H1 (cell line): Measurements from ENCODE around the gene AP5Z1.

Experiments used
- KDM5A ChIP-seq: fragments of 200-600 bp; IDR thresholded peaks from 2 replicates; pipeline ENCODE4 v1.7.1; 2012; ENCODE audit warnings: mild to moderate bottlenecking, low read length, inconsistent platforms, mixed read lengths
- POLR2AphosphoS5 ChIP-seq: IDR thresholded peaks from 2 replicates; pipeline ENCODE4 v1.6.1; 2011; ENCODE audit warnings: low read depth, low read length
- YY1 ChIP-seq: IDR thresholded peaks from 2 replicates; pipeline ENCODE4 v1.6.1; 2011; ENCODE audit warnings: low read depth, mild to moderate bottlenecking, low read length
- TF ChIP-seq, protein P1 (sequence below), 3 experiments: IDR thresholded peaks; 1 replicate in 2 of 3; 2 replicates in 1 of 3; pipeline versions ENCODE4 v1.5.1 to v1.6.1; 2011; ENCODE audit warnings: low read length in 3 of 3, mild to moderate bottlenecking in 3 of 3, inconsistent platforms in 2 of 3, low read depth in 1 of 3, moderate library complexity in 1 of 3; ENCODE audit not compliant: insufficient read depth in 1 of 3; ENCODE audit errors: control extremely low read depth in 1 of 3

DNA sequence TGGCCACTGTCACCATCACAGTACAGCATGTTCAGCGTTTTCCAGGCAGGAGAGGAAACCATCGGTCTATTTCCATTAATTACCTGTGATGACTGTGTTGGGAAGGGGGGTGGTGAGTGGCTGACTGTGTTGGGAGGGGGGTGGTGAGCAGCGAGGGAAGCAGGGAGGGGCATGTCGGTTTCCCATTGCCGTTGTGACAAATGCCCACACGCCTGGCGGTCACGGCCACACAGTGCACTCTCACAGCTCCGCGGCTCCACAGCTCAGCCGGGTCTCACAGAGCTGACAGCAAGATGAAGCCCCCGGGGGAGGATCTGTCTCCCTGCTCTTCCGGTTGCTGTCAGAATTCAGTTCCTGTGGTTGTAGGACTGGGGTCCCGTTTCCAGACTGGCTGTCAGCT is 39.0 kb downstream of the AP5Z1 start:
- TF ChIP-seq POLR2AphosphoS5 (no peak), YY1 (no peak), KDM5A (no peak)
- TF ChIP-seq, protein P1, sequence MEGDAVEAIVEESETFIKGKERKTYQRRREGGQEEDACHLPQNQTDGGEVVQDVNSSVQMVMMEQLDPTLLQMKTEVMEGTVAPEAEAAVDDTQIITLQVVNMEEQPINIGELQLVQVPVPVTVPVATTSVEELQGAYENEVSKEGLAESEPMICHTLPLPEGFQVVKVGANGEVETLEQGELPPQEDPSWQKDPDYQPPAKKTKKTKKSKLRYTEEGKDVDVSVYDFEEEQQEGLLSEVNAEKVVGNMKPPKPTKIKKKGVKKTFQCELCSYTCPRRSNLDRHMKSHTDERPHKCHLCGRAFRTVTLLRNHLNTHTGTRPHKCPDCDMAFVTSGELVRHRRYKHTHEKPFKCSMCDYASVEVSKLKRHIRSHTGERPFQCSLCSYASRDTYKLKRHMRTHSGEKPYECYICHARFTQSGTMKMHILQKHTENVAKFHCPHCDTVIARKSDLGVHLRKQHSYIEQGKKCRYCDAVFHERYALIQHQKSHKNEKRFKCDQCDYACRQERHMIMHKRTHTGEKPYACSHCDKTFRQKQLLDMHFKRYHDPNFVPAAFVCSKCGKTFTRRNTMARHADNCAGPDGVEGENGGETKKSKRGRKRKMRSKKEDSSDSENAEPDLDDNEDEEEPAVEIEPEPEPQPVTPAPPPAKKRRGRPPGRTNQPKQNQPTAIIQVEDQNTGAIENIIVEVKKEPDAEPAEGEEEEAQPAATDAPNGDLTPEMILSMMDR (IDR thresholded peaks at IDR 0.05; ENCODE audit: control extremely low read depth in 1 of 3, insufficient read depth in 1 of 3, low read depth in 1 of 3, low read length in 3 of 3), result no peak
